DND-41 (cell line): ENCODE data around the gene PPP1R13B.

ENCODE experiments used
- EZH2 ChIP-seq: IDR thresholded peaks from 3 replicates; pipeline ENCODE4 v1.6.1; 2012; ENCODE audit warnings: borderline replicate concordance, low read depth, mild to moderate bottlenecking, moderate library complexity, low read length, inconsistent platforms; ENCODE audit not compliant: severe bottlenecking
- TF ChIP-seq, protein P1 (sequence below): IDR thresholded peaks from 2 replicates; pipeline ENCODE4 v1.5.1; 2012; ENCODE audit warnings: borderline replicate concordance, low read length, moderate library complexity, mild to moderate bottlenecking; ENCODE audit not compliant: poor library complexity, severe bottlenecking; ENCODE audit errors: extremely low read depth

DNA sequence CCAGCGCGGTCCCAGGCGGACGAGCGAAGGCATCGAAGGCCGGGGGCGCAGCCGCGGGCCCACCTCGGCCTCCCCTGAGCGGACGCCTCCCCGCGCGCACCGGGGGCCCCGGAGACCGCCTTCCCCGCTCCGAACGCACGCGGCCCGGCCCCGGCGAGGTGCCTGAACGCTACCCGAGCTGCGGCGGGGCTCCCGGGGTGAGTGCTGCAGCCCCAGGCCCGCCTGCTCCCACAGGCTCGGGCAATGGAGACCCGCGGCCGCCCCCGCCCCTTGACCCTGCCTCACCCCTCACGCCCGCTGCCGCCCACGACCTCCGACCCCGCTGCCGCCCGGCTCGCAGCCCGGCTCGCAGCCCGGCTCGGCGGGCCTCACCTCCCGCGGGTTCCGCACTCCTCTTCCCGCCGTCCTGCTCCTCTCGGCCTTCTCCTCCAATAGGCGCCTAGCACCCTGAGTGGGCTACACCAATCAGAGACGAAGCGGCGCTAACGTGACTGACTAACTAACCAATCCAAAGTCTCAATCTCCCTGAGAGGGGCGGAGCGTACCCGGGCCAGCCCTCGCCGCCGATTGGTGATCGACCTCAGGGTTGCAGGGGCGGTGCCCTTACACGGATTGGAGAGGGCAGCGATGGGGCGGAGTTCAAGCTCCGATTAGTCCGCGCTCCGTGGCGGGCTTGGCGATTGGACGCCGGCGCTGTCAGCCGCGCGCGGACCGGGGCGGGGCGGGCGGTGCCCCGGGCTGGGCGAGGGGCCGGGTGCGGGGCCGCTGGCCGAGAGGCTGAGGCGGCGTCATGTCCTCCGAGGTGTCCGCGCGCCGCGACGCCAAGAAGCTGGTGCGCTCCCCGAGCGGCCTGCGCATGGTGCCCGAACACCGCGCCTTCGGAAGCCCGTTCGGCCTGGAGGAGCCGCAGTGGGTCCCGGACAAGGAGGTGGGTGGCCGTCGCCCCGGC is 132.0 kb downstream of the PPP1R13B start, which contains the start of the genes XRCC3 and ZFYVE21:
- TF ChIP-seq, protein P1, sequence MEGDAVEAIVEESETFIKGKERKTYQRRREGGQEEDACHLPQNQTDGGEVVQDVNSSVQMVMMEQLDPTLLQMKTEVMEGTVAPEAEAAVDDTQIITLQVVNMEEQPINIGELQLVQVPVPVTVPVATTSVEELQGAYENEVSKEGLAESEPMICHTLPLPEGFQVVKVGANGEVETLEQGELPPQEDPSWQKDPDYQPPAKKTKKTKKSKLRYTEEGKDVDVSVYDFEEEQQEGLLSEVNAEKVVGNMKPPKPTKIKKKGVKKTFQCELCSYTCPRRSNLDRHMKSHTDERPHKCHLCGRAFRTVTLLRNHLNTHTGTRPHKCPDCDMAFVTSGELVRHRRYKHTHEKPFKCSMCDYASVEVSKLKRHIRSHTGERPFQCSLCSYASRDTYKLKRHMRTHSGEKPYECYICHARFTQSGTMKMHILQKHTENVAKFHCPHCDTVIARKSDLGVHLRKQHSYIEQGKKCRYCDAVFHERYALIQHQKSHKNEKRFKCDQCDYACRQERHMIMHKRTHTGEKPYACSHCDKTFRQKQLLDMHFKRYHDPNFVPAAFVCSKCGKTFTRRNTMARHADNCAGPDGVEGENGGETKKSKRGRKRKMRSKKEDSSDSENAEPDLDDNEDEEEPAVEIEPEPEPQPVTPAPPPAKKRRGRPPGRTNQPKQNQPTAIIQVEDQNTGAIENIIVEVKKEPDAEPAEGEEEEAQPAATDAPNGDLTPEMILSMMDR = no peak
- no peak for TF ChIP-seq EZH2
